HEK293 (cell line): ENCODE results near the gene CNTFR.
A peak's percentile ranks its signal among the peaks of the same experiment; 100 is the strongest.

Source experiments
- CTCF ChIA-PET: fragments of 350-600 bp; formaldehyde crosslinking; extraction: SDS; loops from one replicate; lab custom pipeline; 2021; ENCODE audit warnings: antibody characterized with exemption; lab: Yijun Ruan, JAX
- POLR2A ChIA-PET: fragments of 300-600 bp; formaldehyde crosslinking; extraction: SDS; loops from one replicate; lab custom pipeline; 2020; ENCODE audit warnings: antibody characterized with exemption, inconsistent platforms; lab: Yijun Ruan, JAX
- H3K27ac ChIP-seq: fragments of 200-500 bp; sonication (Bioruptor generic); 2 replicates; pipeline ENCODE4 v1.5.1; 2014; ENCODE audit warnings: low read depth, low read length, control low read depth, inconsistent platforms; ENCODE audit errors: extremely low read depth
- H3K36me3 ChIP-seq, 2 experiments: fragments of 200-500 bp in 1 of 2; sonication (Bioruptor generic) in 1 of 2; 1 replicate in 1 of 2; 2 replicates in 1 of 2; pipeline ENCODE4 v1.5.1; 2014 to 2017; ENCODE audit warnings: inconsistent platforms in 2 of 2, low read length in 2 of 2; ENCODE audit not compliant: control insufficient read depth in 2 of 2, insufficient read depth in 1 of 2
- H3K4me1 ChIP-seq: fragments of 200-500 bp; sonication (Bioruptor generic); 2 replicates; pipeline ENCODE4 v1.5.1; 2014; ENCODE audit warnings: mild to moderate bottlenecking, low read length, inconsistent platforms; ENCODE audit not compliant: control insufficient read depth, insufficient read depth
- H3K4me3 ChIP-seq: 2 replicates; pipeline ENCODE4 v1.5.1; 2011; ENCODE audit warnings: low read depth, mild to moderate bottlenecking, control low read depth, low read length, moderate library complexity
- H3K9me3 ChIP-seq: fragments of 200-500 bp; sonication (Bioruptor generic); 2 replicates; pipeline ENCODE4 v1.5.1; 2014; ENCODE audit warnings: low read depth, low read length, inconsistent platforms; ENCODE audit not compliant: control insufficient read depth, insufficient read depth
- EGR2 ChIP-seq: fragments of 450-650 bp; formaldehyde crosslinking; IDR thresholded peaks from 2 replicates; pipeline ENCODE4 v1.5.1; 2016; ENCODE audit warnings: low read depth, missing biosample characterization, missing genetic modification characterization
- GLI4 ChIP-seq: fragments of 450-650 bp; formaldehyde crosslinking; IDR thresholded peaks from 2 replicates; pipeline ENCODE4 v1.5.1; 2016; ENCODE audit warnings: missing biosample characterization, missing genetic modification characterization
- KLF1 ChIP-seq: fragments of 450-650 bp; formaldehyde crosslinking; IDR thresholded peaks from 2 replicates; pipeline ENCODE4 v1.5.1; 2016; ENCODE audit warnings: missing biosample characterization, missing genetic modification characterization
- ZFHX2 ChIP-seq: fragments of 450-650 bp; formaldehyde crosslinking; conservative IDR thresholded peaks from 2 replicates; pipeline ENCODE4 v1.5.1; 2016; ENCODE audit warnings: missing biosample characterization, missing genetic modification characterization
- ZNF223 ChIP-seq: fragments of 450-650 bp; formaldehyde crosslinking; IDR thresholded peaks from 2 replicates; pipeline ENCODE4 v1.5.1; 2016; ENCODE audit warnings: missing biosample characterization, missing genetic modification characterization
- ZNF248 ChIP-seq: fragments of 450-650 bp; formaldehyde crosslinking; IDR thresholded peaks from 2 replicates; pipeline ENCODE4 v1.5.1; 2017; ENCODE audit warnings: missing biosample characterization, missing genetic modification characterization
- ZNF335 ChIP-seq: fragments of 450-650 bp; formaldehyde crosslinking; conservative IDR thresholded peaks from 2 replicates; pipeline ENCODE4 v1.5.1; 2016; ENCODE audit warnings: missing biosample characterization, missing genetic modification characterization
- TF ChIP-seq, protein P1 (sequence below): fragments of 450-650 bp; formaldehyde crosslinking; IDR thresholded peaks from 2 replicates; pipeline ENCODE4 v1.5.1; 2016; ENCODE audit warnings: missing biosample characterization, missing genetic modification characterization
- TF ChIP-seq, protein P2 (sequence below): fragments of 450-650 bp; formaldehyde crosslinking; IDR thresholded peaks from 2 replicates; pipeline ENCODE4 v1.5.1; 2016; ENCODE audit warnings: missing biosample characterization, missing genetic modification characterization

Gene CNTFR

GRCh38 chr9:34501889-34502425 is 87.6 kb downstream of the CNTFR start:
- H3K4me1 ChIP-seq = no peaks in the 10 kb centered on the region
- H3K9me3 ChIP-seq = no peaks in the 10 kb centered on the region
- no peak overlapping the region for H3K27ac ChIP-seq
- no peak overlapping the region for H3K4me3 ChIP-seq
- ChIA-PET POLR2A (interaction anchor here (1.1 kb wide), 1 partner anchor 8 kb away, joined by 3 read pairs; no protein-coding TSS in a partner anchor), CTCF (interaction anchor here (0.7 to 11.0 kb wide), 26 partner anchors 10 to 169 kb away, joined by 3 to 132 read pairs (median 7); no protein-coding TSS in a partner anchor)
- no peaks in the 10 kb centered on the region for H3K36me3 ChIP-seq
- TF ChIP-seq KLF1 (tag by site-specific recombination) (peak; percentile 56), EGR2 (tag by site-specific recombination) (peak; percentile 92), ZFHX2 (tag by site-specific recombination) (peak; percentile 80), ZNF223 (tag by site-specific recombination) (no peak), ZNF248 (tag by site-specific recombination) (no peak), GLI4 (tag by site-specific recombination) (no peak), ZNF335 (tag by site-specific recombination) (no peak)
- TF ChIP-seq, protein P1, sequence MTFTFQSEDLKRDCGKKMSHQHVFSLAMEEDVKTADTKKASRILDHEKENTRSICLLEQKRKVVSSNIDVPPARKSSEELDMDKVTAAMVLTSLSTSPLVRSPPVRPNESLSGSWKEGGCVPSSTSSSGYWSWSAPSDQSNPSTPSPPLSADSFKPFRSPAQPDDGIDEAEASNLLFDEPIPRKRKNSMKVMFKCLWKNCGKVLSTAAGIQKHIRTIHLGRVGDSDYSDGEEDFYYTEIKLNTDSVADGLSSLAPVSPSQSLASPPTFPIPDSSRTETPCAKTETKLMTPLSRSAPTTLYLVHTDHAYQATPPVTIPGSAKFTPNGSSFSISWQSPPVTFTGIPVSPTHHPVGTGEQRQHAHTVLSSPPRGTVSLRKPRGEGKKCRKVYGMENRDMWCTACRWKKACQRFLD (tag by site-specific recombination) = no peak
- TF ChIP-seq, protein P2, sequence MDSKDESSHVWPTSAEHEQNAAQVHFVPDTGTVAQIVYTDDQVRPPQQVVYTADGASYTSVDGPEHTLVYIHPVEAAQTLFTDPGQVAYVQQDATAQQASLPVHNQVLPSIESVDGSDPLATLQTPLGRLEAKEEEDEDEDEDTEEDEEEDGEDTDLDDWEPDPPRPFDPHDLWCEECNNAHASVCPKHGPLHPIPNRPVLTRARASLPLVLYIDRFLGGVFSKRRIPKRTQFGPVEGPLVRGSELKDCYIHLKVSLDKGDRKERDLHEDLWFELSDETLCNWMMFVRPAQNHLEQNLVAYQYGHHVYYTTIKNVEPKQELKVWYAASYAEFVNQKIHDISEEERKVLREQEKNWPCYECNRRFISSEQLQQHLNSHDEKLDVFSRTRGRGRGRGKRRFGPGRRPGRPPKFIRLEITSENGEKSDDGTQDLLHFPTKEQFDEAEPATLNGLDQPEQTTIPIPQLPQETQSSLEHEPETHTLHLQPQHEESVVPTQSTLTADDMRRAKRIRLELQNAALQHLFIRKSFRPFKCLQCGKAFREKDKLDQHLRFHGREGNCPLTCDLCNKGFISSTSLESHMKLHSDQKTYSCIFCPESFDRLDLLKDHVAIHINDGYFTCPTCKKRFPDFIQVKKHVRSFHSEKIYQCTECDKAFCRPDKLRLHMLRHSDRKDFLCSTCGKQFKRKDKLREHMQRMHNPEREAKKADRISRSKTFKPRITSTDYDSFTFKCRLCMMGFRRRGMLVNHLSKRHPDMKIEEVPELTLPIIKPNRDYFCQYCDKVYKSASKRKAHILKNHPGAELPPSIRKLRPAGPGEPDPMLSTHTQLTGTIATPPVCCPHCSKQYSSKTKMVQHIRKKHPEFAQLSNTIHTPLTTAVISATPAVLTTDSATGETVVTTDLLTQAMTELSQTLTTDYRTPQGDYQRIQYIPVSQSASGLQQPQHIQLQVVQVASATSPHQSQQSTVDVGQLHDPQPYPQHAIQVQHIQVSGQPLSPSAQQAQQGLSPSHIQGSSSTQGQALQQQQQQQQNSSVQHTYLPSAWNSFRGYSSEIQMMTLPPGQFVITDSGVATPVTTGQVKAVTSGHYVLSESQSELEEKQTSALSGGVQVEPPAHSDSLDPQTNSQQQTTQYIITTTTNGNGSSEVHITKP = no peak
